ENCODE data around the gene HLA-A.

GRCh38 chr6:29986179-29986781, 43.9 kb downstream of the HLA-A start:
- TF ChIP-seq EZH2phosphoT487 (IDR thresholded peaks at IDR 0.05; ENCODE audit: borderline replicate concordance) (no peak), TCF7L2 (IDR thresholded peaks at IDR 0.05; ENCODE audit: borderline replicate concordance, extremely low read depth, insufficient read depth, insufficient read length) (no peak), CTCF (IDR thresholded peaks at IDR 0.05 in 2 of 3, conservative IDR thresholded peaks at IDR 0.05 in 1 of 3; ENCODE audit: borderline replicate concordance in 1 of 3, insufficient read depth in 1 of 3, low read depth in 2 of 3, low read length in 2 of 3) (no peak), POLR2A (IDR thresholded peaks at IDR 0.05; ENCODE audit: borderline replicate concordance, extremely low read depth, insufficient read depth, insufficient read length) (no peak), POLR2AphosphoS5 (IDR thresholded peaks at IDR 0.05; ENCODE audit: low read depth, low read length) (no peak), SIN3A (IDR thresholded peaks at IDR 0.05; ENCODE audit: low read depth) (no peak), EZH2 (IDR thresholded peaks at IDR 0.05) (no peak), REST (IDR thresholded peaks at IDR 0.05; ENCODE audit: low read depth) (no peak)

Data from HCT116 (cell line).